ENCODE data around the gene GALNTL6.

Gene GALNTL6

GRCh38 chr4:172243551-172243950 is 430.3 kb downstream of the GALNTL6 start:
- DNase-seq, result no peak

GRCh38 chr4:172245516-172245915 is 432.3 kb downstream of the GALNTL6 start:
- DNase-seq, result no peak

- no peak for DNase-seq
Measured at GRCh38 chr4:172253409-172253808, 440.2 kb downstream of the GALNTL6 start.

GRCh38 chr4:172256820-172257219 is 443.6 kb downstream of the GALNTL6 start:
- no peak for DNase-seq

- DNase-seq, result no peak
Measured at GRCh38 chr4:172270397-172270796, 457.2 kb downstream of the GALNTL6 start.

- no peak for DNase-seq
Measured at GRCh38 chr4:172287117-172287516, 473.9 kb downstream of the GALNTL6 start.

- no peak for DNase-seq
Measured at GRCh38 chr4:172305698-172306097, 492.5 kb downstream of the GALNTL6 start.

GRCh38 chr4:172308078-172308477 is 494.9 kb downstream of the GALNTL6 start:
- DNase-seq, result no peak

- DNase-seq, result no peak
Measured at GRCh38 chr4:172311682-172312081, 498.5 kb downstream of the GALNTL6 start.

GRCh38 chr4:172323288-172323687 is 510.1 kb downstream of the GALNTL6 start:
- DNase-seq, result no peak

GRCh38 chr4:172344308-172344938 is 531.2 kb downstream of the GALNTL6 start:
- no peak for DNase-seq

GRCh38 chr4:172348426-172348825 is 535.2 kb downstream of the GALNTL6 start:
- no peak for DNase-seq

- no peak for DNase-seq
Measured at GRCh38 chr4:172352356-172352755, 539.2 kb downstream of the GALNTL6 start.

- DNase-seq, result no peak
Measured at GRCh38 chr4:172356016-172356415, 542.8 kb downstream of the GALNTL6 start.

- DNase-seq, result no peak
Measured at GRCh38 chr4:172357006-172357540, 543.9 kb downstream of the GALNTL6 start.

GRCh38 chr4:172362569-172362968 is 549.4 kb downstream of the GALNTL6 start:
- no peak for DNase-seq

GRCh38 chr4:172369471-172369959 is 556.3 kb downstream of the GALNTL6 start:
- no peak for DNase-seq

GRCh38 chr4:172377486-172378140 is 564.4 kb downstream of the GALNTL6 start:
- no peak for DNase-seq

GRCh38 chr4:172379834-172380233 is 566.6 kb downstream of the GALNTL6 start:
- DNase-seq, result no peak

GRCh38 chr4:172390331-172390730 is 577.1 kb downstream of the GALNTL6 start:
- DNase-seq, result no peak

GRCh38 chr4:172392741-172393140 is 579.5 kb downstream of the GALNTL6 start:
- no peak for DNase-seq

GRCh38 chr4:172393220-172393619 is 580.0 kb downstream of the GALNTL6 start:
- no peak for DNase-seq

- DNase-seq, result no peak
Measured at GRCh38 chr4:172404676-172405075, 591.5 kb downstream of the GALNTL6 start.

GRCh38 chr4:172410363-172410762 is 597.2 kb downstream of the GALNTL6 start:
- DNase-seq, result no peak

Measured in CD4-positive, alpha-beta T cell treated with Interleukin-21 for 1 hour (primary cell).